Measurements from ENCODE around the gene TLCD4. TPM values are rescaled to one million over a fixed set of nuclear protein-coding genes. Genes with fewer than 3 reads are reported as not detected.
A peak's percentile ranks its signal among the peaks of the same experiment; 100 is the strongest.

Gene TLCD4
- total RNA-seq, 1 experiment from 2014 or later, result 1.8 TPM

DNA sequence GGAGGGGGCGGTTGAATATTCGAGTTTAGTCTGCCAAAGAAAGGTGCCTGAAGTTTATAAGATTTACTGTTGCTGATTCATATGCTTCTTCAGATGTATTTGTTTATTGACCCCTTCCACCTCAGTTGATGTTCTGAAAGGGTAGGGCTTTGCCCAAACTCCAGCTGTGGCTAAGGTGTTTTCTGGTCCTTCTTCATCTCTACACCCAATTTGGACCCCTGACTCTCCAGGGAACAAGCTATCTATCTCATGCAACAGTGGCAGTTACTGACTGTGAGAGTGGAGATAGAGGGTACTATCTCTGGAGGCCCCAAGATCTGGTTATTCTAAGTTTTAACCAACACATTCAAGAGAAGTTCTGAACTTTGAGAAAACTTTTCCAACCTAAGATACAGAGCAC lies 31.8 kb upstream of the TLCD4 start:
- Histone ChIP-seq H3K23me2 (ENCODE audit: insufficient read length, low read depth, low read length, poor library complexity, severe bottlenecking) (no peaks in the 10 kb centered on the region), H3K14ac (ENCODE audit: insufficient read depth, low read length) (no peak overlapping the region)
- peaks cover 0 to 11% (median 0%) of the 10 kb centered on the region in 3 experiments; a peak in 3 of 7 replicates for H3K36me3 Mint-ChIP-seq (ENCODE audit: insufficient read depth in 1 of 3, low read depth in 3 of 3)

More for the DNA sequence above, 31.8 kb upstream of the TLCD4 start:
- Mint-ChIP-seq H3K4me1 (peaks cover 22 to 23% of the 10 kb centered on the region in 2 experiments), H3K9me3 (peaks cover 2 to 10% of the 10 kb centered on the region in 2 experiments; a peak in 4 of 5 replicates), H3K27ac (no peak overlapping the region), H3K4me3 (peak overlapping the region in 1 of 2 experiments; percentile 21; a peak in 1 of 5 replicates), H3K27me3 (ENCODE audit: low read depth) (no peaks in the 10 kb centered on the region; the same call in 1 of the 2 replicates)
- H3K79me2 ChIP-seq (ENCODE audit: insufficient read depth, low read length), result no peaks in the 10 kb centered on the region
- no peak overlapping the region for H2BK5ac ChIP-seq (ENCODE audit: insufficient read length, low read length)
- H3K18ac ChIP-seq (ENCODE audit: insufficient read length, low read depth, low read length), result no peak overlapping the region
- H2AK5ac ChIP-seq (ENCODE audit: insufficient read length, low read length), result no peak overlapping the region
- no peaks in the 10 kb centered on the region for H4K20me1 ChIP-seq (ENCODE audit: control insufficient read depth, insufficient read depth, insufficient read length)
- no peak overlapping the region for H4K8ac ChIP-seq (replicated peaks; ENCODE audit: insufficient read length, low read depth, low read length)
- H2BK15ac ChIP-seq (ENCODE audit: low read depth, low read length), result no peak overlapping the region
- no peak overlapping the region for H3K23ac ChIP-seq (ENCODE audit: insufficient read length, low read depth, low read length)
- no peak overlapping the region for H3T11ph ChIP-seq (ENCODE audit: low read length)
- no peak for DNase-seq
- no peak overlapping the region for H2BK12ac ChIP-seq (ENCODE audit: insufficient read length, low read depth, low read length)
- no peak overlapping the region for H2AFZ ChIP-seq (ENCODE audit: low read length)
- H3K79me1 ChIP-seq (ENCODE audit: insufficient read depth, low read depth, low read length, poor library complexity, severe bottlenecking), result no peaks in the 10 kb centered on the region
- H3K9ac ChIP-seq (ENCODE audit: extremely low read depth, insufficient read length, low read length), result no peak overlapping the region
- no peak overlapping the region for H2BK20ac ChIP-seq (ENCODE audit: low read depth, low read length, poor library complexity, severe bottlenecking)
- no peak overlapping the region for H3K4ac ChIP-seq (ENCODE audit: low read depth, low read length)
- WGBS (ENCODE audit: extremely low coverage, insufficient read length, low lambda C conversion rate), result no CpG with 5 or more reads among the region's 2 CpGs
- peaks cover 12% of the 10 kb centered on the region; the same call in 1 of the 2 replicates for H3K4me1 ChIP-seq (ENCODE audit: insufficient read depth, low read length)
- no peak overlapping the region for H4K91ac ChIP-seq (ENCODE audit: insufficient read length, low read depth, low read length)
- no peaks in the 10 kb centered on the region for H3K9me3 ChIP-seq (ENCODE audit: control insufficient read depth, low read depth, low read length)
- H3K4me2 ChIP-seq (ENCODE audit: insufficient read depth, insufficient read length, low read length), result no peak overlapping the region
- no peak overlapping the region for H4K5ac ChIP-seq (ENCODE audit: insufficient read length, low read depth, low read length)
- TF ChIP-seq, protein P1, sequence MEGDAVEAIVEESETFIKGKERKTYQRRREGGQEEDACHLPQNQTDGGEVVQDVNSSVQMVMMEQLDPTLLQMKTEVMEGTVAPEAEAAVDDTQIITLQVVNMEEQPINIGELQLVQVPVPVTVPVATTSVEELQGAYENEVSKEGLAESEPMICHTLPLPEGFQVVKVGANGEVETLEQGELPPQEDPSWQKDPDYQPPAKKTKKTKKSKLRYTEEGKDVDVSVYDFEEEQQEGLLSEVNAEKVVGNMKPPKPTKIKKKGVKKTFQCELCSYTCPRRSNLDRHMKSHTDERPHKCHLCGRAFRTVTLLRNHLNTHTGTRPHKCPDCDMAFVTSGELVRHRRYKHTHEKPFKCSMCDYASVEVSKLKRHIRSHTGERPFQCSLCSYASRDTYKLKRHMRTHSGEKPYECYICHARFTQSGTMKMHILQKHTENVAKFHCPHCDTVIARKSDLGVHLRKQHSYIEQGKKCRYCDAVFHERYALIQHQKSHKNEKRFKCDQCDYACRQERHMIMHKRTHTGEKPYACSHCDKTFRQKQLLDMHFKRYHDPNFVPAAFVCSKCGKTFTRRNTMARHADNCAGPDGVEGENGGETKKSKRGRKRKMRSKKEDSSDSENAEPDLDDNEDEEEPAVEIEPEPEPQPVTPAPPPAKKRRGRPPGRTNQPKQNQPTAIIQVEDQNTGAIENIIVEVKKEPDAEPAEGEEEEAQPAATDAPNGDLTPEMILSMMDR (conservative IDR thresholded peaks at IDR 0.05), result no peak
- no peaks in the 10 kb centered on the region for H3K27me3 ChIP-seq (ENCODE audit: insufficient read depth, low read length)
- no peak overlapping the region for H2BK120ac ChIP-seq (ENCODE audit: low read depth, low read length, poor library complexity, severe bottlenecking)
- H3K56ac ChIP-seq (ENCODE audit: insufficient read length, low read depth, low read length), result no peak overlapping the region
- no peak overlapping the region for H3K27ac ChIP-seq (ENCODE audit: insufficient read length, low read depth, low read length)

Data from H9 (cell line).